ENCODE measurements around the gene KRT33B. TPM values are rescaled to one million over a fixed set of nuclear protein-coding genes. Genes with fewer than 3 reads are reported as not detected.
"Not testable (repeated sequence)": the region's sequence is repeated elsewhere in the genome, so short reads cannot be mapped to it uniquely, and the experiment has no call there.

Gene KRT33B
- total RNA-seq, 1 donor from 2014 or later: not detected

DNA sequence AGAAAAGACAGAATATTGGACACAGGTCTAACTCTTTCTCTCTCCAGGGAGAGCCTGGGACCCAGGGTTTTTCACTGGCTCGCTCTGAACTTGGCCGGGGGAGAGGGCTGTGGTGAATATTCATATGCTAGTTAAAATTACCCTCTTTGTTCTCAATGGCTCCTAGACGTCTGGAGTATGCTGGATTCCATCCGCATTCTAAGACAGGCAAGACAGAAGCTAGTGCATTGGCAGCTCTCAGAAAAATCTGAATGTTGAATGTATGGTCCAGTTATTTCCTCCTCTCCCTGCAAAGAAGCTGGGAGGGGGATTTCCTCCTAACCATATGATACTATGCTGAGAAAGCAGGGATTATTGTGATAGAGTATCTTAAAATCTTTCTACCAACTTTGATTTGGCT is 18.1 kb upstream of the KRT33B start:
- Mint-ChIP-seq H3K27me3 (no peaks in the 10 kb centered on the region), H3K36me3 (ENCODE audit: insufficient read depth) (no peaks in the 10 kb centered on the region), H3K4me1 (ENCODE audit: low read depth) (peaks cover 1% of the 10 kb centered on the region), H3K27ac (no peak overlapping the region), H3K9me3 (ENCODE audit: low read depth) (peaks cover 7% of the 10 kb centered on the region), H3K4me3 (ENCODE audit: low read depth) (no peak overlapping the region)
- DNase-seq (ENCODE audit: low spot score, unreplicated experiment): no peak
- TF ChIP-seq, protein P1, sequence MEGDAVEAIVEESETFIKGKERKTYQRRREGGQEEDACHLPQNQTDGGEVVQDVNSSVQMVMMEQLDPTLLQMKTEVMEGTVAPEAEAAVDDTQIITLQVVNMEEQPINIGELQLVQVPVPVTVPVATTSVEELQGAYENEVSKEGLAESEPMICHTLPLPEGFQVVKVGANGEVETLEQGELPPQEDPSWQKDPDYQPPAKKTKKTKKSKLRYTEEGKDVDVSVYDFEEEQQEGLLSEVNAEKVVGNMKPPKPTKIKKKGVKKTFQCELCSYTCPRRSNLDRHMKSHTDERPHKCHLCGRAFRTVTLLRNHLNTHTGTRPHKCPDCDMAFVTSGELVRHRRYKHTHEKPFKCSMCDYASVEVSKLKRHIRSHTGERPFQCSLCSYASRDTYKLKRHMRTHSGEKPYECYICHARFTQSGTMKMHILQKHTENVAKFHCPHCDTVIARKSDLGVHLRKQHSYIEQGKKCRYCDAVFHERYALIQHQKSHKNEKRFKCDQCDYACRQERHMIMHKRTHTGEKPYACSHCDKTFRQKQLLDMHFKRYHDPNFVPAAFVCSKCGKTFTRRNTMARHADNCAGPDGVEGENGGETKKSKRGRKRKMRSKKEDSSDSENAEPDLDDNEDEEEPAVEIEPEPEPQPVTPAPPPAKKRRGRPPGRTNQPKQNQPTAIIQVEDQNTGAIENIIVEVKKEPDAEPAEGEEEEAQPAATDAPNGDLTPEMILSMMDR (IDR thresholded peaks at IDR 0.05; ENCODE audit: unreplicated experiment): no peak

DNA sequence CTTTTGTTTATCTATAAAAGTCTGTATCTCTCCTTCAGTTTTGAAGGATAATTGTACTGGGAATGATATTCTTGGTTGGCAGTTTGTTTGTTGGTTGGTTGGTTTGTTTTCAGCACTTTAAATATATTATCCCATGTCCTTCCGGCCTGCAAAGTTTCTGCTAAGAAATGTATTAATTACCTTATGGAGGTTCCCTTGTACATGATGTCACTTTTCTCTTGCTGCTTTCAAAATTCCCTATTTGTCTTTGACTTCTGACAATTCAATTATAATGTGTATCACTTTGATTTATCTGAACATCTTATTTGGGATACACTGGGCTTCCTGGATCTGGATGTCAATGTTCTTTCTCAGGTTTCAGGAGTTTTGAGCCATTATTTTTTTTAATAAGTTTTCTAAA is 16.6 kb upstream of the KRT33B start:
- Mint-ChIP-seq H3K4me1 (ENCODE audit: low read depth) (peaks cover 1% of the 10 kb centered on the region), H3K36me3 (ENCODE audit: insufficient read depth) (no peaks in the 10 kb centered on the region), H3K27me3 (peaks cover 1% of the 10 kb centered on the region), H3K27ac (no peak overlapping the region), H3K4me3 (ENCODE audit: low read depth) (no peak overlapping the region), H3K9me3 (ENCODE audit: low read depth) (peaks cover 7% of the 10 kb centered on the region)
- no peak for DNase-seq (ENCODE audit: low spot score, unreplicated experiment)
- TF ChIP-seq, protein P1 (IDR thresholded peaks at IDR 0.05; ENCODE audit: unreplicated experiment): no peak

DNA sequence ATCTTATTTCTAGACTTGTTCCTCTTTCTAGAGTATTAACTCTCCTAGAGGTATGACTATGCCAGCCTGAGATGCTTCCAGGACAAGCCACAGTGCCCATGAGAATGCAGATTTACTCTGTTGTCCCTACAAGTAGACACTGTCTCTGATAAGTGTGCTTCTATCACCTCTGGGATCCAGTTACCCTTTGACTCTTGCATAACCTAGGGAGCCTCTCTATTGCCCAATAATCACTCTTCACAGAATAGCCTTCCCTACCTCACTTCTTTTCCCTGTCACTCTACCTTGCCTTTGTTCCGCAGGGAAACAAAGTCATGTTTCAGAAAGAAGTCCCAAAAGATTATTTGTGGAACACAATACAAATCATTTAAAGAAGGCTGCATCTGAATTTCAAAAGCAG is 14.1 kb upstream of the KRT33B start:
- TF ChIP-seq, protein P1 (IDR thresholded peaks at IDR 0.05; ENCODE audit: unreplicated experiment): no peak
- Mint-ChIP-seq H3K4me3 (ENCODE audit: low read depth) (no peak overlapping the region), H3K4me1 (ENCODE audit: low read depth) (no peaks in the 10 kb centered on the region), H3K36me3 (ENCODE audit: insufficient read depth) (no peaks in the 10 kb centered on the region), H3K9me3 (ENCODE audit: low read depth) (peaks cover 7% of the 10 kb centered on the region), H3K27me3 (peaks cover 13% of the 10 kb centered on the region), H3K27ac (no peak overlapping the region)
- DNase-seq (ENCODE audit: low spot score, unreplicated experiment): no peak

- Mint-ChIP-seq H3K36me3 (ENCODE audit: insufficient read depth) (no peaks in the 10 kb centered on the region), H3K9me3 (ENCODE audit: low read depth) (peaks cover 7% of the 10 kb centered on the region), H3K27ac (no peak overlapping the region), H3K4me3 (ENCODE audit: low read depth) (no peak overlapping the region), H3K4me1 (ENCODE audit: low read depth) (no peaks in the 10 kb centered on the region), H3K27me3 (peaks cover 14% of the 10 kb centered on the region)
- DNase-seq (ENCODE audit: low spot score, unreplicated experiment): no peak
- TF ChIP-seq, protein P1 (IDR thresholded peaks at IDR 0.05; ENCODE audit: unreplicated experiment): no peak
These were observed 12.8 kb upstream of the KRT33B start for GRCh38 chr17:41382394-41382793.

DNA sequence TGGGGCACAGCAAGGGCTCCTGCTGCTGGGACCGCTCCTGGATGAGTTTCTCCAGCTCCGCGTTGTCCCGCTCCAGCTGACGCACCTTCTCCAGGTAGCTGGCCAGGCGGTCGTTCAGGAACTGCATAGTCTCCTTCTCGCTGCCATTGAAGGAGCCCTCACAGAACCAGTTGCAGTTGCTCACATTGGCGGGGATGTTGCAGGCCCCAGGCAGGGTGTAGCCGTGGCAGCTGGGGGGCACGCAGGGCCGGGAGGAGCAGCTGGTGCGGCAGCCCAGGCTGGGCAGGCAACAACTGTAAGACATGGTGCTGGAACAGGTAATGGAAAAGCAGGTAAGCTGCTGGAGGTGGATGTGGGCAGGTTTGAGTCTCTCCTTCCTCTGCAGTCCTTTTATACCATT is 12.3 kb upstream of the KRT33B start, which contains the start of gene KRT34:
Gene KRT34 (minus strand): TSS at position 364 of the 400 bp plus-strand sequence. CDS start 60 bp downstream, at position 304.
- not testable (repeated sequence) for H3K4me1 Mint-ChIP-seq (ENCODE audit: low read depth); H3K4me3 Mint-ChIP-seq (ENCODE audit: low read depth); H3K36me3 Mint-ChIP-seq (ENCODE audit: insufficient read depth); H3K9me3 Mint-ChIP-seq (ENCODE audit: low read depth); DNase-seq (ENCODE audit: low spot score, unreplicated experiment); H3K27ac Mint-ChIP-seq
- peaks cover 17% of the 10 kb centered on the region for H3K27me3 Mint-ChIP-seq

DNA sequence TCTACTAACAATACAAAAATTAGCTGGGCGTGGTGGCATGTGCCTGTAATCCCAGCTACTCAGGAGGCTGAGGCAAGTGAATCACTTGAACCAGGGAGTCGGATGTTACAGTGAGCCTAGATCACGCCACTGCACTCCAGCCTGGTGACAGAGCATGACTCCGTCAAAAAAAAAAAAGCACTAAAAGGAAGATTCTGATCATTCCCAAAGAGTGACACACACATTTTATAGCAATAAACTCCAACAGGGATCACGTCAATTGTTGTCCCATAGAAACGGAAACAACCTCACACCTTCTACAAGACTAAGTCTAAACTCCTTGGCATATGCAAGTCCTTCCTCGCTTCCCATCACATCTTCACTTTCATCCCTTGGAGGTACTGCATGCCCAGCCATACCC is 10.5 kb upstream of the KRT33B start:
- peaks cover 22% of the 10 kb centered on the region for H3K27me3 Mint-ChIP-seq
- H3K27ac Mint-ChIP-seq; H3K4me1 Mint-ChIP-seq (ENCODE audit: low read depth); H3K9me3 Mint-ChIP-seq (ENCODE audit: low read depth); DNase-seq (ENCODE audit: low spot score, unreplicated experiment); H3K36me3 Mint-ChIP-seq (ENCODE audit: insufficient read depth); H3K4me3 Mint-ChIP-seq (ENCODE audit: low read depth): not testable (repeated sequence)
